Gastrocnemius medialis (tissue), 4 donors: ENCODE results near the gene GGPS1.

Experiments used
- POLR2A ChIP-seq, 2 donors: fragments of 450-650 bp; IDR thresholded peaks; one replicate each; pipeline ENCODE4 v1.6.1; 2017; ENCODE audit warnings: antibody characterized with exemption in 2 of 2, mild to moderate bottlenecking in 2 of 2, moderate library complexity in 2 of 2
- TF ChIP-seq, protein P1 (sequence below), 5 experiments: fragments of 450-650 bp in 3 of 5; fragments of 200-600 bp in 2 of 5; sonication (generic) in 2 of 5; IDR thresholded peaks in 4 of 5; conservative IDR thresholded peaks in 1 of 5; 1 replicate in 4 of 5; 2 replicates in 1 of 5; pipeline ENCODE4 v1.5.1; 2016 to 2019; ENCODE audit warnings: antibody characterized with exemption in 5 of 5, mild to moderate bottlenecking in 3 of 5, moderate library complexity in 3 of 5

DNA sequence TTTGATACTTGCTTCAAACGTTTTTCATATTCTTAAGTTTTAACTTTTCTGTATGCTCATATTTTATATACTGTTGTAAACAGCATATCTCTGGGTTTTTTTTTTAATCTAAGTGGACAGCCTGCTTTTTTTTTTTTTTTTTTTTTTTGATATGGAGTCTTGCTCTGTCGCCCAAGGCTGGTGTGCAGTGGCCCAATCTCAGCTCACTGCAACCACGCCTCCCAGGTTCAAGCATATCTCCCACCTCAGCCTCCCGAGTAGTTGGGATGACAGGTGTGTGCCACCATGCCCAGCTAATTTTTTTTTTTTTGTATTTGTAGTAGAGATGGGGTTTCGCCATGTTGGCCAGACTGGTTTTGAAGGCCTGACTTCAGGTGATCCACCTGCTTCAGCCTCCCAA, 40.1 kb downstream of the GGPS1 start:
- TF ChIP-seq, protein P1, sequence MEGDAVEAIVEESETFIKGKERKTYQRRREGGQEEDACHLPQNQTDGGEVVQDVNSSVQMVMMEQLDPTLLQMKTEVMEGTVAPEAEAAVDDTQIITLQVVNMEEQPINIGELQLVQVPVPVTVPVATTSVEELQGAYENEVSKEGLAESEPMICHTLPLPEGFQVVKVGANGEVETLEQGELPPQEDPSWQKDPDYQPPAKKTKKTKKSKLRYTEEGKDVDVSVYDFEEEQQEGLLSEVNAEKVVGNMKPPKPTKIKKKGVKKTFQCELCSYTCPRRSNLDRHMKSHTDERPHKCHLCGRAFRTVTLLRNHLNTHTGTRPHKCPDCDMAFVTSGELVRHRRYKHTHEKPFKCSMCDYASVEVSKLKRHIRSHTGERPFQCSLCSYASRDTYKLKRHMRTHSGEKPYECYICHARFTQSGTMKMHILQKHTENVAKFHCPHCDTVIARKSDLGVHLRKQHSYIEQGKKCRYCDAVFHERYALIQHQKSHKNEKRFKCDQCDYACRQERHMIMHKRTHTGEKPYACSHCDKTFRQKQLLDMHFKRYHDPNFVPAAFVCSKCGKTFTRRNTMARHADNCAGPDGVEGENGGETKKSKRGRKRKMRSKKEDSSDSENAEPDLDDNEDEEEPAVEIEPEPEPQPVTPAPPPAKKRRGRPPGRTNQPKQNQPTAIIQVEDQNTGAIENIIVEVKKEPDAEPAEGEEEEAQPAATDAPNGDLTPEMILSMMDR (IDR thresholded peaks at IDR 0.05 in 4 of 5, conservative IDR thresholded peaks at IDR 0.05 in 1 of 5) = no peak
- TF ChIP-seq POLR2A (IDR thresholded peaks at IDR 0.05) = no peak
